Endothelial cell (in vitro differentiated cells): ENCODE measurements around the gene TUBA3C. TPM values are rescaled to one million over a fixed set of nuclear protein-coding genes. Genes with fewer than 3 reads are reported as not detected.

ENCODE experiments used
- DNase-seq: peaks from one replicate; pipeline ENCODE4 v3.0.0; 2021; ENCODE audit warnings: low spot score
- H3K27ac Mint-ChIP-seq: one replicate; pipeline ENCODE4 v1.8.0; 2021; ENCODE audit warnings: mixed read lengths, inconsistent platforms; ENCODE audit not compliant: unreplicated experiment
- H3K27me3 Mint-ChIP-seq: one replicate; pipeline ENCODE4 v1.8.0; 2021; ENCODE audit warnings: mild to moderate bottlenecking, moderate library complexity, mixed read lengths, inconsistent platforms; ENCODE audit not compliant: unreplicated experiment
- H3K36me3 Mint-ChIP-seq: one replicate; pipeline ENCODE4 v1.8.0; 2021; ENCODE audit warnings: mild to moderate bottlenecking, low read depth, mixed read lengths, inconsistent platforms; ENCODE audit not compliant: unreplicated experiment
- H3K4me1 Mint-ChIP-seq: one replicate; pipeline ENCODE4 v1.8.0; 2021; ENCODE audit warnings: mild to moderate bottlenecking, mixed read lengths, inconsistent platforms; ENCODE audit not compliant: unreplicated experiment
- H3K4me3 Mint-ChIP-seq: one replicate; pipeline ENCODE4 v1.8.0; 2021; ENCODE audit warnings: mild to moderate bottlenecking, mixed read lengths, inconsistent platforms; ENCODE audit not compliant: unreplicated experiment
- H3K9me3 Mint-ChIP-seq: one replicate; pipeline ENCODE4 v1.8.0; 2021; ENCODE audit warnings: mixed read lengths, inconsistent platforms; ENCODE audit not compliant: unreplicated experiment
- CTCF ChIP-seq: fragments of 200-600 bp; sonication (generic); IDR thresholded peaks from one replicate; pipeline ENCODE4 v1.5.0; 2021; ENCODE audit warnings: antibody characterized with exemption; ENCODE audit not compliant: unreplicated experiment
- total RNA-seq: library from RNA; stranded (reverse); fragmentation: NEBNext Ultra II Directional; extraction: Animal tissue kit (Norgen Biotek cat#: 25700); gene quantifications from one replicate; pipeline ENCODE4 v1.2.1, GENCODE V29; 2021; ENCODE audit not compliant: unreplicated experiment

Gene TUBA3C
- total RNA-seq, 1 donor from 2014 or later, result not detected

DNA sequence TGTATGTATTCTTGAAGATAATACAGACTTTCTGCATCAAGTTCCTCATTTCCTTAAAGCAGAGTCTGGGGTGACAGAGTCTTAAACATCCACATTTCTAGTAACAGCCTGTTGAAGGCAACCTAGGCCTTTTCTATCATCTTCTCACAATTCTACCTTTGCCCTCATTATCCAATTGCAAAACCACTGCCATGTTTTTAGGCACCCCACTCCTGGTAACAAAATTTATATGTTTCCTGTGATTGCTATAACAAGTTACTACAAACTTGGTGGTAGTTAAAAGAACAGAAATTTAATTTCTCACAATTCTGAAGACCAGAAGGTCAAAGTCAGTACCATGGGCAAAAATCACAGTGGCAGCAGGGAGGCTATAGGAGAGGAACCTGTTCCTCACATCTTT is 33.1 kb downstream of the TUBA3C start:
- H3K27me3 Mint-ChIP-seq, result peaks cover 16% of the 10 kb centered on the region
- H3K4me1 Mint-ChIP-seq, result no peaks in the 10 kb centered on the region
- H3K9me3 Mint-ChIP-seq, result peaks cover 35% of the 10 kb centered on the region
- H3K4me3 Mint-ChIP-seq, result no peak overlapping the region
- no peak overlapping the region for H3K27ac Mint-ChIP-seq
- H3K36me3 Mint-ChIP-seq, result peaks cover 4% of the 10 kb centered on the region
- no peak for DNase-seq
- TF ChIP-seq CTCF, result no peak
